Measurements from ENCODE around the gene MCM6. TPM values are rescaled to one million over a fixed set of nuclear protein-coding genes. Genes with fewer than 3 reads are reported as not detected.

The MCM6 gene
- total and polyA plus RNA-seq, 2 experiments from 2014 or later: 74.7 to 133 TPM

GRCh38 chr2:135790423-135790822, 85.8 kb downstream of the MCM6 start:
- Histone ChIP-seq H3K27ac (ENCODE audit: low read depth) (no peak overlapping the region), H3K4me1 (ENCODE audit: insufficient read depth) (no peaks in the 10 kb centered on the region), H3K4me2 (no peak overlapping the region), H3F3A (replicated peaks; ENCODE audit: low read depth) (no peaks in the 10 kb centered on the region), H4K20me1 (replicated peaks; ENCODE audit: insufficient read depth) (no peaks in the 10 kb centered on the region), H3K79me2 (replicated peaks; ENCODE audit: insufficient read depth) (no peaks in the 10 kb centered on the region), H3K27me3 (ENCODE audit: insufficient read depth) (no peaks in the 10 kb centered on the region), H3K36me3 (ENCODE audit: insufficient read depth) (no peaks in the 10 kb centered on the region), H3K4me3 (no peak overlapping the region), H2AFZ (no peak overlapping the region), H3K9me2 (ENCODE audit: insufficient read depth) (no peaks in the 10 kb centered on the region)
- ATAC-seq (no peak), DNase-seq (ENCODE audit: low spot score) (no peak)
- H3K27me3 Mint-ChIP-seq (ENCODE audit: insufficient read depth, low read depth, poor library complexity): peaks cover 14% of the 10 kb centered on the region
- TF ChIP-seq STAT1 (IDR thresholded peaks at IDR 0.05; ENCODE audit: unreplicated experiment): no peak
- TF ChIP-seq, protein P1, sequence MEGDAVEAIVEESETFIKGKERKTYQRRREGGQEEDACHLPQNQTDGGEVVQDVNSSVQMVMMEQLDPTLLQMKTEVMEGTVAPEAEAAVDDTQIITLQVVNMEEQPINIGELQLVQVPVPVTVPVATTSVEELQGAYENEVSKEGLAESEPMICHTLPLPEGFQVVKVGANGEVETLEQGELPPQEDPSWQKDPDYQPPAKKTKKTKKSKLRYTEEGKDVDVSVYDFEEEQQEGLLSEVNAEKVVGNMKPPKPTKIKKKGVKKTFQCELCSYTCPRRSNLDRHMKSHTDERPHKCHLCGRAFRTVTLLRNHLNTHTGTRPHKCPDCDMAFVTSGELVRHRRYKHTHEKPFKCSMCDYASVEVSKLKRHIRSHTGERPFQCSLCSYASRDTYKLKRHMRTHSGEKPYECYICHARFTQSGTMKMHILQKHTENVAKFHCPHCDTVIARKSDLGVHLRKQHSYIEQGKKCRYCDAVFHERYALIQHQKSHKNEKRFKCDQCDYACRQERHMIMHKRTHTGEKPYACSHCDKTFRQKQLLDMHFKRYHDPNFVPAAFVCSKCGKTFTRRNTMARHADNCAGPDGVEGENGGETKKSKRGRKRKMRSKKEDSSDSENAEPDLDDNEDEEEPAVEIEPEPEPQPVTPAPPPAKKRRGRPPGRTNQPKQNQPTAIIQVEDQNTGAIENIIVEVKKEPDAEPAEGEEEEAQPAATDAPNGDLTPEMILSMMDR (conservative IDR thresholded peaks at IDR 0.05; ENCODE audit: low read depth in 2 of 2): no peak
- no peak for TF ChIP-seq ZNF331 (CRISPR knock-in tag; IDR thresholded peaks at IDR 0.05; ENCODE audit: low read depth)
- no peak for TF ChIP-seq ZNF114 (CRISPR knock-in tag; IDR thresholded peaks at IDR 0.05)
- TF ChIP-seq JUNB (IDR thresholded peaks at IDR 0.05; ENCODE audit: unreplicated experiment): no peak
- TF ChIP-seq, protein P2, sequence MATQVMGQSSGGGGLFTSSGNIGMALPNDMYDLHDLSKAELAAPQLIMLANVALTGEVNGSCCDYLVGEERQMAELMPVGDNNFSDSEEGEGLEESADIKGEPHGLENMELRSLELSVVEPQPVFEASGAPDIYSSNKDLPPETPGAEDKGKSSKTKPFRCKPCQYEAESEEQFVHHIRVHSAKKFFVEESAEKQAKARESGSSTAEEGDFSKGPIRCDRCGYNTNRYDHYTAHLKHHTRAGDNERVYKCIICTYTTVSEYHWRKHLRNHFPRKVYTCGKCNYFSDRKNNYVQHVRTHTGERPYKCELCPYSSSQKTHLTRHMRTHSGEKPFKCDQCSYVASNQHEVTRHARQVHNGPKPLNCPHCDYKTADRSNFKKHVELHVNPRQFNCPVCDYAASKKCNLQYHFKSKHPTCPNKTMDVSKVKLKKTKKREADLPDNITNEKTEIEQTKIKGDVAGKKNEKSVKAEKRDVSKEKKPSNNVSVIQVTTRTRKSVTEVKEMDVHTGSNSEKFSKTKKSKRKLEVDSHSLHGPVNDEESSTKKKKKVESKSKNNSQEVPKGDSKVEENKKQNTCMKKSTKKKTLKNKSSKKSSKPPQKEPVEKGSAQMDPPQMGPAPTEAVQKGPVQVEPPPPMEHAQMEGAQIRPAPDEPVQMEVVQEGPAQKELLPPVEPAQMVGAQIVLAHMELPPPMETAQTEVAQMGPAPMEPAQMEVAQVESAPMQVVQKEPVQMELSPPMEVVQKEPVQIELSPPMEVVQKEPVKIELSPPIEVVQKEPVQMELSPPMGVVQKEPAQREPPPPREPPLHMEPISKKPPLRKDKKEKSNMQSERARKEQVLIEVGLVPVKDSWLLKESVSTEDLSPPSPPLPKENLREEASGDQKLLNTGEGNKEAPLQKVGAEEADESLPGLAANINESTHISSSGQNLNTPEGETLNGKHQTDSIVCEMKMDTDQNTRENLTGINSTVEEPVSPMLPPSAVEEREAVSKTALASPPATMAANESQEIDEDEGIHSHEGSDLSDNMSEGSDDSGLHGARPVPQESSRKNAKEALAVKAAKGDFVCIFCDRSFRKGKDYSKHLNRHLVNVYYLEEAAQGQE (IDR thresholded peaks at IDR 0.05; ENCODE audit: unreplicated experiment): no peak
- no peak for TF ChIP-seq EZH2phosphoT487 (IDR thresholded peaks at IDR 0.05; ENCODE audit: unreplicated experiment)
- TF ChIP-seq ZNF462 (CRISPR knock-in tag; IDR thresholded peaks at IDR 0.05): no peak
- TF ChIP-seq EZH2 (IDR thresholded peaks at IDR 0.05; ENCODE audit: low read depth, unreplicated experiment): no peak
- H3K27ac Mint-ChIP-seq: no peak overlapping the region
- peaks cover 16% of the 10 kb centered on the region for H3K36me3 Mint-ChIP-seq (ENCODE audit: low read depth)
- H3K4me3 Mint-ChIP-seq: no peak overlapping the region
- no peaks in the 10 kb centered on the region for H3K4me1 Mint-ChIP-seq
- no peaks in the 10 kb centered on the region; the same call in 2 of the 3 replicates for H3K9me3 Mint-ChIP-seq
